SJSA1 (cell line): Measurements from ENCODE around the gene AKR7A3. TPM values are rescaled to one million over a fixed set of nuclear protein-coding genes. Genes with fewer than 3 reads are reported as not detected.
"Not testable (repeated sequence)": the region's sequence is repeated elsewhere in the genome, so short reads cannot be mapped to it uniquely, and the experiment has no call there.

Experiments
- DNase-seq, 2 experiments: peaks; one replicate each; pipeline ENCODE4 v3.0.0-alpha.2; 2015 to 2020; ENCODE audit warnings: low spot score in 2 of 2, low read depth in 1 of 2
- H3K27ac ChIP-seq: fragments of 250-450 bp; sonication (Bioruptor Pico); 2 replicates; pipeline ENCODE4 v1.5.1; 2020; ENCODE audit warnings: mild to moderate bottlenecking, moderate library complexity
- H3K27me3 ChIP-seq: fragments of 250-450 bp; sonication (Bioruptor Pico); replicated peaks from 2 replicates; pipeline ENCODE4 v1.5.1; 2020; ENCODE audit warnings: mild to moderate bottlenecking, moderate library complexity
- H3K36me3 ChIP-seq: fragments of 250-450 bp; sonication (Bioruptor Pico); 2 replicates; pipeline ENCODE4 v1.5.1; 2020; ENCODE audit warnings: mild to moderate bottlenecking
- H3K4me1 ChIP-seq: fragments of 250-450 bp; sonication (Bioruptor Pico); replicated peaks from 2 replicates; pipeline ENCODE4 v1.6.1; 2021; ENCODE audit warnings: mild to moderate bottlenecking
- H3K4me3 ChIP-seq: fragments of 250-450 bp; sonication (Bioruptor Pico); 2 replicates; pipeline ENCODE4 v1.5.1; 2020; ENCODE audit warnings: mild to moderate bottlenecking
- H3K9me3 ChIP-seq: fragments of 250-450 bp; sonication (Bioruptor Pico); replicated peaks from 2 replicates; pipeline ENCODE4 v1.5.1; 2020; ENCODE audit warnings: mild to moderate bottlenecking
- total RNA-seq: library from RNA; depleted of rRNA; stranded (reverse); fragments of >200 nt; shearing (Covaris generic); gene quantifications from 2 replicates; pipeline ENCODE4 v1.2.3, GENCODE V29; 2014

AKR7A3 gene
- total RNA-seq, 1 experiment from 2014 or later, result 0.21 TPM

GRCh38 chr1:19294638-19295037, 6.1 kb upstream of the AKR7A3 start:
- no peaks in the 10 kb centered on the region for H3K27me3 ChIP-seq
- no peaks in the 10 kb centered on the region for H3K36me3 ChIP-seq
- peaks cover 5% of the 10 kb centered on the region; the same call in 1 of the 2 replicates for H3K9me3 ChIP-seq
- no peak overlapping the region for H3K4me3 ChIP-seq
- H3K4me1 ChIP-seq, result no peaks in the 10 kb centered on the region
- no peak overlapping the region for H3K27ac ChIP-seq
- DNase-seq, result no peak

- Histone ChIP-seq H3K27me3 (no peaks in the 10 kb centered on the region), H3K36me3 (no peaks in the 10 kb centered on the region), H3K27ac (no peak overlapping the region), H3K9me3 (no peaks in the 10 kb centered on the region), H3K4me3 (no peak overlapping the region), H3K4me1 (no peaks in the 10 kb centered on the region)
- DNase-seq, result no peak
These were observed 674 bp upstream of the AKR7A3 start for GRCh38 chr1:19289244-19289643.

GRCh38 chr1:19287436-19288185, 959 bp downstream of the AKR7A3 start:
- Histone ChIP-seq H3K36me3 (no peaks in the 10 kb centered on the region), H3K4me1 (no peaks in the 10 kb centered on the region), H3K27ac (no peak overlapping the region), H3K27me3 (no peaks in the 10 kb centered on the region), H3K4me3 (no peak overlapping the region), H3K9me3 (no peaks in the 10 kb centered on the region)
- DNase-seq, result no peak

GRCh38 chr1:19285807-19286206, 2.8 kb downstream of the AKR7A3 start:
- H3K4me1 ChIP-seq, H3K4me3 ChIP-seq, DNase-seq: not testable (repeated sequence)

GRCh38 chr1:19285366-19285765, 3.2 kb downstream of the AKR7A3 start:
- not testable (repeated sequence) for H3K4me3 ChIP-seq, H3K4me1 ChIP-seq, H3K36me3 ChIP-seq

More at GRCh38 chr1:19285807-19286206, 2.8 kb downstream of the AKR7A3 start:
- not testable (repeated sequence) for H3K27ac ChIP-seq, H3K27me3 ChIP-seq, H3K9me3 ChIP-seq, H3K36me3 ChIP-seq

GRCh38 chr1:19284881-19285280, 3.7 kb downstream of the AKR7A3 start:
- DNase-seq, result no peak
- no peaks in the 10 kb centered on the region for H3K27me3 ChIP-seq
- H3K36me3 ChIP-seq, result no peaks in the 10 kb centered on the region
- H3K4me1 ChIP-seq, result no peaks in the 10 kb centered on the region
- H3K4me3 ChIP-seq, result no peak overlapping the region
- no peak overlapping the region for H3K27ac ChIP-seq
- H3K9me3 ChIP-seq, result no peaks in the 10 kb centered on the region

More at GRCh38 chr1:19285366-19285765, 3.2 kb downstream of the AKR7A3 start:
- DNase-seq, H3K27ac ChIP-seq, H3K9me3 ChIP-seq, H3K27me3 ChIP-seq: not testable (repeated sequence)

- H3K4me3 ChIP-seq, result no peak overlapping the region
- DNase-seq, result no peak
- no peaks in the 10 kb centered on the region for H3K36me3 ChIP-seq
- H3K9me3 ChIP-seq, result no peaks in the 10 kb centered on the region
- H3K27ac ChIP-seq, result no peak overlapping the region
- H3K4me1 ChIP-seq, result no peaks in the 10 kb centered on the region
- H3K27me3 ChIP-seq, result no peaks in the 10 kb centered on the region
These were observed 4.7 kb downstream of the AKR7A3 start for GRCh38 chr1:19283891-19284290.

GRCh38 chr1:19274636-19275035, 13.9 kb downstream of the AKR7A3 start:
- no peaks in the 10 kb centered on the region for H3K27me3 ChIP-seq
- H3K27ac ChIP-seq, result no peak overlapping the region
- H3K4me1 ChIP-seq, result no peaks in the 10 kb centered on the region
- H3K4me3 ChIP-seq, result no peak overlapping the region
- DNase-seq, result no peak
- H3K36me3 ChIP-seq, result no peaks in the 10 kb centered on the region
- no peaks in the 10 kb centered on the region for H3K9me3 ChIP-seq

- H3K4me1 ChIP-seq, H3K9me3 ChIP-seq, H3K36me3 ChIP-seq, H3K27ac ChIP-seq, DNase-seq, H3K27me3 ChIP-seq, H3K4me3 ChIP-seq: not testable (repeated sequence)
These were observed 14.6 kb downstream of the AKR7A3 start for GRCh38 chr1:19273844-19274531.

GRCh38 chr1:19273106-19273843, 15.3 kb downstream of the AKR7A3 start:
- DNase-seq, result no peak
- H3K27me3 ChIP-seq, result no peaks in the 10 kb centered on the region
- H3K27ac ChIP-seq, result no peak overlapping the region
- H3K4me3 ChIP-seq, result no peak overlapping the region
- H3K36me3 ChIP-seq, result no peaks in the 10 kb centered on the region
- H3K4me1 ChIP-seq, result no peaks in the 10 kb centered on the region
- H3K9me3 ChIP-seq, result no peaks in the 10 kb centered on the region

GRCh38 chr1:19272064-19272463, 16.5 kb downstream of the AKR7A3 start:
- no peak for DNase-seq
- H3K4me3 ChIP-seq, result no peak overlapping the region
- no peak overlapping the region for H3K27ac ChIP-seq
- H3K27me3 ChIP-seq, result no peaks in the 10 kb centered on the region
- H3K36me3 ChIP-seq, result no peaks in the 10 kb centered on the region
- no peaks in the 10 kb centered on the region for H3K9me3 ChIP-seq
- no peaks in the 10 kb centered on the region for H3K4me1 ChIP-seq

- H3K27ac ChIP-seq, DNase-seq, H3K4me1 ChIP-seq, H3K9me3 ChIP-seq, H3K4me3 ChIP-seq, H3K27me3 ChIP-seq, H3K36me3 ChIP-seq: not testable (repeated sequence)
These were observed 18.2 kb downstream of the AKR7A3 start for GRCh38 chr1:19270343-19270730.

GRCh38 chr1:19269427-19270342, 18.9 kb downstream of the AKR7A3 start:
- not testable (repeated sequence) for H3K9me3 ChIP-seq, H3K27ac ChIP-seq, H3K4me1 ChIP-seq, DNase-seq, H3K27me3 ChIP-seq, H3K4me3 ChIP-seq, H3K36me3 ChIP-seq
